Activated CD8-positive, alpha-beta T cell treated with anti-CD3 and anti-CD28 coated beads for 36 hours (primary cell): ENCODE results near the gene CAMK1D. TPM values are rescaled to one million over a fixed set of nuclear protein-coding genes. Genes with fewer than 3 reads are reported as not detected.
"Not testable (repeated sequence)": the region's sequence is repeated elsewhere in the genome, so short reads cannot be mapped to it uniquely, and the experiment has no call there.

Experiments
- ATAC-seq: fragments of 200-7000 bp; cut with Tn5 transposase; one replicate; pipeline ENCODE4 v1.10.0; 2021; ENCODE audit warnings: mild to moderate bottlenecking, moderate library complexity
- CTCF ChIA-PET: fragments of 350-600 bp; sonication (Branson Sonifier 250); formaldehyde crosslinking; loops from one replicate; lab custom pipeline; 2021; ENCODE audit warnings: antibody characterized with exemption; lab: Charles Lee
- POLR2A ChIA-PET: fragments of 350-600 bp; sonication (Branson Sonifier 250); formaldehyde crosslinking; loops from one replicate; lab custom pipeline; 2021; ENCODE audit warnings: antibody characterized with exemption; lab: Charles Lee
- DNase-seq: peaks from one replicate; pipeline ENCODE4 v3.0.0-alpha.2; 2020
- H3K27ac Mint-ChIP-seq: one replicate; pipeline ENCODE4 v1.8.0; 2021; ENCODE audit warnings: mild to moderate bottlenecking, mixed read lengths
- H3K27me3 Mint-ChIP-seq: one replicate; pipeline ENCODE4 v1.8.0; 2021; ENCODE audit warnings: mixed read lengths
- H3K36me3 Mint-ChIP-seq: one replicate; pipeline ENCODE4 v1.8.0; 2021; ENCODE audit warnings: low read depth, mixed read lengths
- H3K4me1 Mint-ChIP-seq: one replicate; pipeline ENCODE4 v1.8.0; 2021; ENCODE audit warnings: low read depth, mixed read lengths
- H3K4me3 Mint-ChIP-seq: one replicate; pipeline ENCODE4 v1.8.0; 2021; ENCODE audit warnings: mild to moderate bottlenecking, moderate library complexity, mixed read lengths
- H3K9me3 Mint-ChIP-seq: one replicate; pipeline ENCODE4 v1.8.0; 2021; ENCODE audit warnings: mixed read lengths
- intact Hi-C: fragments of 100-400 bp; cut with micrococcal nuclease; formaldehyde crosslinking; loops from one replicate; pipeline ENCODE4 v1.10.0; 2022
- total RNA-seq, 2 experiments: library from RNA; stranded (reverse); gene quantifications; one replicate each; pipeline ENCODE4 v1.2.3, GENCODE V29; 2021
- TF ChIP-seq, protein P1 (sequence below): fragments of 200-600 bp; IDR thresholded peaks from one replicate; pipeline ENCODE4 v1.8.0; 2022; ENCODE audit warnings: antibody characterized with exemption, mild to moderate bottlenecking

Gene CAMK1D
- 10 to 100 TPM; 13.8 TPM for total RNA-seq

DNA sequence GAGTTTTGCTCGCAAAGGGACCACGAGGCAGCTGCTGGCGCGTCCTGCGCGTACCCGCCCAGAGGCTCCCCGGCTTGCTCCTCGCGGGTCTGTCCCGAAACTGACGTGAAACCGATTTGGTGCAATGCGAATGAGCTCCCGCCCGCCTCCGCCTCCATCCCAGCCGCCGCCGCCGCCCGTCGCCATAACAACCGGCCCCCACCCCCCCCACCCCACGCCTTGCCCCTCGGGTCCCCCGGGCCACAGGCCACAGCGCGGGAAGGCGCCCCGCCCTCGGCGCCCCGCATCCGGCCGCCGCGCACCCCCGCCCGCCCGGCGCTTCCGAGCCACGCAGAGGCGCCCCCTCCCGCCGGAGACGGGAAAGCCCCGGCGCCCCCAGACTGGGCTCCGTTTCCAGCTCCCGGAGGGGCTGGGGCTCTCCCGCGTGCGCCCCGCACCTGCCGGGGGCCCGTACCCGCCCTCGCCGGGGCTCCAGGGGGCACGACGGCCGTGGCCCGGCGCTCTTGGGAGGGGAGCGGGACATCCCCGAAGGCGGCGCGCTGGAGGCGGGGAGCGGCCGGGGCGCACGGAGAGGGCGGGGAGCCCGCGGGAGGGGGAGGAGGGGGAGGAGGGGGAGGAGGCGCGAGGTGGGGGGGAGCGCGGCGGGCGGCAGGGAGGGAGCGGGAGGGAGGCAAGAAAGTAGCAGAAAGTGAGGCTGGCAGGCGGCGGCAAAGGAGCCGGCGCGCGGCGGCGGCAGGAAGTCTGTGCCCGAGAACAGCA is at the start of gene CAMK1D:
CAMK1D (plus strand) TSS at position 678 of the 759 bp plus-strand sequence.
- peak within 1 kb of the TSS; percentile 92 for H3K4me3 Mint-ChIP-seq
- ATAC-seq, result peak; percentile 65

DNA sequence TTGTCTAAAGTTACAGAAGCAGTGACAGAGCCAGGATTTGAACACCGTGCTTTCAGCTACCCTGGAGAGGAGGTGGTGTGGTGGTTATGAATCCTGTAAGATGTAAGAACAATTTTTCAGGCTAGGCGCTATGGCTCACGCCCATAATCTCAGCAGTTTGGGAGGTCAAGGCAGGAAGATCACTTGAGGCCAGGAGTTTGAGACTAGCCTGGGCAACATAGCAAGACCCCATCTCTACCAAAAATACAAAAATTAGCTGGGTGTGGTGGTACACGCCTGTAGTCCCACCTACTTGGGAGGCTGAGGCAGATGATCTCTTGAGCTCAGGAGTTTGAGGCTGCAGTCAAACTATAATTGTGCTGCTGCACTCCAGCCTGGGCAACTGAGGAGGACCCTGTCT is 48.3 kb upstream of the CAMK1D start:
- DNase-seq, H3K27ac Mint-ChIP-seq, H3K4me3 Mint-ChIP-seq, H3K27me3 Mint-ChIP-seq, H3K4me1 Mint-ChIP-seq, H3K36me3 Mint-ChIP-seq, ATAC-seq, POLR2A ChIA-PET, H3K9me3 Mint-ChIP-seq, intact Hi-C loops: not testable (repeated sequence)
- CTCF ChIA-PET, result interaction anchor here (1.3 kb wide), 1 partner anchor 87 kb away, joined by 3 read pairs; no protein-coding TSS in a partner anchor

More for the DNA sequence above, at the start of gene CAMK1D:
- peak within 1 kb of the TSS; percentile 93 for H3K27ac Mint-ChIP-seq
- H3K4me1 Mint-ChIP-seq, result peaks cover 39% of the 10 kb centered on the region
- TF ChIP-seq, protein P1, sequence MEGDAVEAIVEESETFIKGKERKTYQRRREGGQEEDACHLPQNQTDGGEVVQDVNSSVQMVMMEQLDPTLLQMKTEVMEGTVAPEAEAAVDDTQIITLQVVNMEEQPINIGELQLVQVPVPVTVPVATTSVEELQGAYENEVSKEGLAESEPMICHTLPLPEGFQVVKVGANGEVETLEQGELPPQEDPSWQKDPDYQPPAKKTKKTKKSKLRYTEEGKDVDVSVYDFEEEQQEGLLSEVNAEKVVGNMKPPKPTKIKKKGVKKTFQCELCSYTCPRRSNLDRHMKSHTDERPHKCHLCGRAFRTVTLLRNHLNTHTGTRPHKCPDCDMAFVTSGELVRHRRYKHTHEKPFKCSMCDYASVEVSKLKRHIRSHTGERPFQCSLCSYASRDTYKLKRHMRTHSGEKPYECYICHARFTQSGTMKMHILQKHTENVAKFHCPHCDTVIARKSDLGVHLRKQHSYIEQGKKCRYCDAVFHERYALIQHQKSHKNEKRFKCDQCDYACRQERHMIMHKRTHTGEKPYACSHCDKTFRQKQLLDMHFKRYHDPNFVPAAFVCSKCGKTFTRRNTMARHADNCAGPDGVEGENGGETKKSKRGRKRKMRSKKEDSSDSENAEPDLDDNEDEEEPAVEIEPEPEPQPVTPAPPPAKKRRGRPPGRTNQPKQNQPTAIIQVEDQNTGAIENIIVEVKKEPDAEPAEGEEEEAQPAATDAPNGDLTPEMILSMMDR, result no peak
- H3K9me3 Mint-ChIP-seq, result no peaks in the 10 kb centered on the region
- intact Hi-C loops, result no loop called here
- CTCF ChIA-PET, result interaction anchor here (1.0 to 1.6 kb wide), 4 partner anchors 56 to 307 kb away, joined by 3 to 5 read pairs (median 3); no protein-coding TSS in a partner anchor
- peak; percentile 91 for DNase-seq
- H3K27me3 Mint-ChIP-seq, result peaks cover 3% of the 10 kb centered on the region
- H3K36me3 Mint-ChIP-seq, result peaks cover 5% of the 10 kb centered on the region
- POLR2A ChIA-PET, result interaction anchor here (0.6 to 3.5 kb wide), 14 partner anchors 9 to 307 kb away, joined by 3 to 14 read pairs (median 4); partner anchors contain the start of genes CDC123, NUDT5 and UPF2

DNA sequence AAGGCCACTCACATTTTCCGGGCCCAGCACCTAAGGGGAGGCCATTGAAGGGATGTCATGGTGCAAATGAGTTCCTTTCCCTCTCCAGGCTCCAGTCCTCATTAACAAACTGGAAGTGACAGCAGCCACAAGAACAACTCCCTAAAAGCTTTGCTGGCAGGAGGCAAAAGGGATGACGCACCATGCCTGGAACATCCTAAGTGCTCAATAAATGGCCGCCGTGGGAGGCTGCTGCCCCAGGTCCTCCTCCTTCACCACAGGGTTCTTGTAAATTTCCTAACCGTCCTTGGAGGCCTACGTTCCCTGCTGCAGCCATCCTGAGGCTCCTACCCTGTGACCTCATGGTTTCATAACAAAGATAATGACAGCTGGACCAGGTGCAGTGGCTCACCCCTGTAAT is 41.3 kb upstream of the CAMK1D start:
- H3K27ac Mint-ChIP-seq, result no peak overlapping the region
- TF ChIP-seq, protein P1, result no peak
- DNase-seq (no peak), ATAC-seq (no peak)
- ChIA-PET POLR2A (no interaction called here), CTCF (no interaction called here)
- no peaks in the 10 kb centered on the region for H3K27me3 Mint-ChIP-seq
- H3K9me3 Mint-ChIP-seq, result no peaks in the 10 kb centered on the region
- intact Hi-C loops, result no loop called here
- H3K4me3 Mint-ChIP-seq, result no peak overlapping the region
- H3K36me3 Mint-ChIP-seq, result no peaks in the 10 kb centered on the region
- H3K4me1 Mint-ChIP-seq, result peaks cover 6% of the 10 kb centered on the region

DNA sequence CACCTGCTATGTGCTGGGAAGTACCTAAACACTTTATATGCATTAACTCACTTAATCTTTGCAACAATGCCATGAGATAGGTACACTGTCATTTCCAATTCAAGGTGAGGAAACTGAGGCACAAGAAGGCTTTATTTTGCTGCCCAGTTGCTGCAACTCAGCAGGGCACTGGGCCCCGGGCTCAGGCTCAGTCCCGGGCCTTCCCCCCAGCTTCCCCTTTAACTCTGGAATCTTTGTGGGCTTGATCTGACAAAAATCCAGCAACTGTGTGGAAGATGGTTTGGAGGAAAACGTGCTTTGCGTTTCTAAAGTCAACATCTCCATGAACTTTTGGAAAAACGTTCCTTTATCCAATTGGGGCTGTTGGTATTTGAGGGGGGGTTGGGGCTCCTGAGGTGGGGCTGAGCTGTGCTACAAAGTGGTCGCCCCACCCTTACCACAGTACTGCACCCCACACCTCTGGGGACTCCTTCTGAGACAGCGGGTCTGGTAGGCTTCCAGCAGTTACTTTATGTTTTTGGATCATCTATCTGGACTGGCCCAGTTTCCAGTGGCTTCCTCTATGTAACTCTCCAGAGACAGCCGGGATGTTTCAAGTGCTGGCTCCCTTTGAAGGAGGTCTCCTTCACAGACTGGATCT is 40.5 kb upstream of the CAMK1D start:
- CTCF ChIA-PET, result no interaction called here
- no peaks in the 10 kb centered on the region for H3K36me3 Mint-ChIP-seq

DNA sequence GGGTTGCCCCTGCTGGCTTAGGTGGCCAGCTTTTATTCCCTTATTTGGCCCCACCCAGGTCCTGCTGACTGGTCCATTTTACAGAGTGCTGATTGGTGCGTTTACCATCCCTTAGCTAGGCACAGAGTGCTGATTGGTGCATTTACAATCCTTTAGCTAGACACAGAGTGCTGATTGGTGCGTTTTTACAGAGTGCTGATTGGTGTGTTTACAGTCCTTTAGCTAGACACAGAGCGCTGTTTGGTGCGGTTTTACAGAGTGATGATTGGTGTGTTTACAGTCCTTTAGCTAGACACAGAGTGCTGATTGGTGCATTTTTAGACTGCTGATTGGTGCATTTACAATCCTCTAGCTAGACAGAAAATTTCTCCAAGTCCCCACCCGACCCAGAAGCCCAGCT is 39.6 kb upstream of the CAMK1D start:
- H3K4me3 Mint-ChIP-seq, intact Hi-C loops, H3K27ac Mint-ChIP-seq, POLR2A ChIA-PET, H3K9me3 Mint-ChIP-seq, H3K36me3 Mint-ChIP-seq, H3K4me1 Mint-ChIP-seq, DNase-seq, ATAC-seq, H3K27me3 Mint-ChIP-seq: not testable (repeated sequence)
- CTCF ChIA-PET, result interaction anchor here (0.8 kb wide), 1 partner anchor 13 kb away, joined by 3 read pairs; no protein-coding TSS in a partner anchor

More for the DNA sequence above, 40.5 kb upstream of the CAMK1D start:
- Mint-ChIP-seq H3K4me1 (peaks cover 6% of the 10 kb centered on the region), H3K27me3 (no peaks in the 10 kb centered on the region), H3K4me3 (no peak overlapping the region), H3K9me3 (no peaks in the 10 kb centered on the region), H3K27ac (no peak overlapping the region)
- DNase-seq, result no peak
- TF ChIP-seq, protein P1, result no peak
- intact Hi-C loops, result no loop called here
- POLR2A ChIA-PET, result no interaction called here
- ATAC-seq, result no peak
